GM03348 (cell line): ENCODE measurements around the gene CST3.
"Not testable (repeated sequence)": the region's sequence is repeated elsewhere in the genome, so short reads cannot be mapped to it uniquely, and the experiment has no call there.

Experiments
- DNase-seq: peaks from one replicate; pipeline ENCODE4 v3.0.0; 2012; ENCODE audit warnings: low spot score

Gene CST3

GRCh38 chr20:23637282-23638221, at the start of gene CST3:
Gene CST3 (minus strand): TSS chr20:23637955. CDS start chr20:23637862, 93 bp downstream.
- DNase-seq: peak; percentile 98

GRCh38 chr20:23686046-23686750, 48.4 kb upstream of the CST3 start:
- no peak for DNase-seq

- not testable (repeated sequence) for DNase-seq
Measured at GRCh38 chr20:23685529-23685896, 47.8 kb upstream of the CST3 start.

GRCh38 chr20:23684261-23684660, 46.5 kb upstream of the CST3 start:
- no peak for DNase-seq

GRCh38 chr20:23683807-23684206, 46.1 kb upstream of the CST3 start:
- DNase-seq: no peak

GRCh38 chr20:23683281-23683680, 45.5 kb upstream of the CST3 start:
- no peak for DNase-seq

GRCh38 chr20:23680146-23680545, 42.4 kb upstream of the CST3 start:
- no peak for DNase-seq

GRCh38 chr20:23679133-23680092, 41.7 kb upstream of the CST3 start:
- DNase-seq: no peak

- DNase-seq: no peak
Measured at GRCh38 chr20:23673209-23673608, 35.5 kb upstream of the CST3 start.

- DNase-seq: no peak
Measured at GRCh38 chr20:23672158-23672557, 34.4 kb upstream of the CST3 start.

GRCh38 chr20:23671479-23671878, 33.7 kb upstream of the CST3 start:
- DNase-seq: no peak

GRCh38 chr20:23670361-23670760, 32.6 kb upstream of the CST3 start:
- no peak for DNase-seq

- no peak for DNase-seq
Measured at GRCh38 chr20:23669866-23670265, 32.1 kb upstream of the CST3 start.

GRCh38 chr20:23669327-23669726, 31.6 kb upstream of the CST3 start:
- DNase-seq: no peak

- peak; percentile 83 for DNase-seq
Measured at GRCh38 chr20:23668477-23668951, 30.8 kb upstream of the CST3 start.

- no peak for DNase-seq
Measured at GRCh38 chr20:23667666-23668065, 29.9 kb upstream of the CST3 start.

GRCh38 chr20:23666698-23667097, 28.9 kb upstream of the CST3 start:
- no peak for DNase-seq

- DNase-seq: no peak
Measured at GRCh38 chr20:23666189-23666588, 28.4 kb upstream of the CST3 start.

- no peak for DNase-seq
Measured at GRCh38 chr20:23664954-23665353, 27.2 kb upstream of the CST3 start.

- not testable (repeated sequence) for DNase-seq
Measured at GRCh38 chr20:23664046-23664445, 26.3 kb upstream of the CST3 start.

GRCh38 chr20:23663180-23663579, 25.4 kb upstream of the CST3 start:
- DNase-seq: no peak
